DMS 273 treated with DMSO at 0.1 percent for 48 hours (cell line): ENCODE measurements around the gene DTNBP1.
"Not testable (repeated sequence)": the region's sequence is repeated elsewhere in the genome, so short reads cannot be mapped to it uniquely, and the experiment has no call there.

Experiments
- DNase-seq: peaks from one replicate; lab custom pipeline; 2025; lab: John Stamatoyannopoulos, UW

Gene DTNBP1

GRCh38 chr6:15556711-15557110 lies 106.1 kb downstream of the DTNBP1 start:
- DNase-seq, result no peak

- DNase-seq, result no peak
Measured at GRCh38 chr6:15555101-15556038, 107.5 kb downstream of the DTNBP1 start.

- DNase-seq, result no peak
Measured at GRCh38 chr6:15554728-15555100, 108.1 kb downstream of the DTNBP1 start.

GRCh38 chr6:15553736-15554294 lies 109.0 kb downstream of the DTNBP1 start:
- no peak for DNase-seq

GRCh38 chr6:15553031-15553430 lies 109.8 kb downstream of the DTNBP1 start:
- DNase-seq, result no peak

GRCh38 chr6:15551798-15552197 lies 111.0 kb downstream of the DTNBP1 start:
- no peak for DNase-seq

- no peak for DNase-seq
Measured at GRCh38 chr6:15551262-15551661, 111.6 kb downstream of the DTNBP1 start.

GRCh38 chr6:15550546-15551123 lies 112.2 kb downstream of the DTNBP1 start:
- no peak for DNase-seq

GRCh38 chr6:15549371-15549770 lies 113.5 kb downstream of the DTNBP1 start:
- no peak for DNase-seq

- no peak for DNase-seq
Measured at GRCh38 chr6:15547400-15547799, 115.4 kb downstream of the DTNBP1 start.

GRCh38 chr6:15546591-15546990 lies 116.2 kb downstream of the DTNBP1 start:
- DNase-seq, result no peak

- DNase-seq, result no peak
Measured at GRCh38 chr6:15544321-15544900, 118.4 kb downstream of the DTNBP1 start.

- not testable (repeated sequence) for DNase-seq
Measured at GRCh38 chr6:15543332-15543917, 119.4 kb downstream of the DTNBP1 start.

GRCh38 chr6:15539722-15540270 lies 123.0 kb downstream of the DTNBP1 start:
- DNase-seq, result no peak

- DNase-seq, result no peak
Measured at GRCh38 chr6:15538766-15539495, 123.9 kb downstream of the DTNBP1 start.

GRCh38 chr6:15538106-15538505 lies 124.7 kb downstream of the DTNBP1 start:
- no peak for DNase-seq

- DNase-seq, result no peak
Measured at GRCh38 chr6:15536198-15536955, 126.5 kb downstream of the DTNBP1 start.

- DNase-seq, result no peak
Measured at GRCh38 chr6:15535495-15536197, 127.2 kb downstream of the DTNBP1 start.

GRCh38 chr6:15534974-15535373 lies 127.9 kb downstream of the DTNBP1 start:
- no peak for DNase-seq
